KMS-11 (cell line): ENCODE results near the gene ABHD8.

Experiments used
- H2AFZ ChIP-seq: fragments of 200-600 bp; sonication (generic); 2 replicates; pipeline ENCODE4 v1.6.1; 2016; ENCODE audit warnings: antibody characterized with exemption, mixed run types, low read depth
- H3K27ac ChIP-seq: fragments of 200-600 bp; sonication (generic); 2 replicates; pipeline ENCODE4 v1.6.1; 2016; ENCODE audit warnings: mild to moderate bottlenecking, mixed run types
- H3K27me3 ChIP-seq: fragments of 200-600 bp; sonication (generic); 2 replicates; pipeline ENCODE4 v1.6.1; 2017; ENCODE audit warnings: mild to moderate bottlenecking, low read depth, mixed run types, moderate library complexity; ENCODE audit not compliant: insufficient read depth
- H3K36me3 ChIP-seq: fragments of 200-600 bp; sonication (generic); 2 replicates; pipeline ENCODE4 v1.6.1; 2017; ENCODE audit warnings: mild to moderate bottlenecking, mixed run types; ENCODE audit not compliant: insufficient read depth
- H3K4me1 ChIP-seq: fragments of 200-600 bp; sonication (generic); 2 replicates; pipeline ENCODE4 v1.6.1; 2016; ENCODE audit warnings: mild to moderate bottlenecking, low read depth, mixed run types; ENCODE audit not compliant: poor library complexity, severe bottlenecking
- H3K4me2 ChIP-seq: fragments of 200-600 bp; sonication (generic); 2 replicates; pipeline ENCODE4 v1.7.0; 2016; ENCODE audit warnings: mild to moderate bottlenecking, mixed run types
- H3K4me3 ChIP-seq: fragments of 200-600 bp; sonication (generic); IDR thresholded peaks from 2 replicates; pipeline ENCODE4 v1.6.1; 2017; ENCODE audit warnings: low read depth, low read length, mixed read lengths; ENCODE audit not compliant: insufficient read depth
- H3K79me2 ChIP-seq: fragments of 200-600 bp; sonication (generic); 2 replicates; pipeline ENCODE4 v1.6.1; 2016; ENCODE audit warnings: low read depth, mixed run types; ENCODE audit not compliant: insufficient read depth
- H3K9ac ChIP-seq: fragments of 200-600 bp; sonication (generic); 2 replicates; pipeline ENCODE4 v1.6.1; 2016; ENCODE audit warnings: mild to moderate bottlenecking, mixed run types
- H4K20me1 ChIP-seq: fragments of 200-600 bp; sonication (generic); 2 replicates; pipeline ENCODE4 v1.6.1; 2016; ENCODE audit warnings: mild to moderate bottlenecking, mixed run types; ENCODE audit not compliant: insufficient read depth
- TF ChIP-seq, protein P1 (sequence below): fragments of 200-600 bp; sonication (generic); conservative IDR thresholded peaks from 2 replicates; pipeline ENCODE4 v1.6.1; 2017; ENCODE audit warnings: low read depth, mild to moderate bottlenecking, antibody characterized with exemption, low read length, moderate library complexity, mixed read lengths

ABHD8 gene

DNA sequence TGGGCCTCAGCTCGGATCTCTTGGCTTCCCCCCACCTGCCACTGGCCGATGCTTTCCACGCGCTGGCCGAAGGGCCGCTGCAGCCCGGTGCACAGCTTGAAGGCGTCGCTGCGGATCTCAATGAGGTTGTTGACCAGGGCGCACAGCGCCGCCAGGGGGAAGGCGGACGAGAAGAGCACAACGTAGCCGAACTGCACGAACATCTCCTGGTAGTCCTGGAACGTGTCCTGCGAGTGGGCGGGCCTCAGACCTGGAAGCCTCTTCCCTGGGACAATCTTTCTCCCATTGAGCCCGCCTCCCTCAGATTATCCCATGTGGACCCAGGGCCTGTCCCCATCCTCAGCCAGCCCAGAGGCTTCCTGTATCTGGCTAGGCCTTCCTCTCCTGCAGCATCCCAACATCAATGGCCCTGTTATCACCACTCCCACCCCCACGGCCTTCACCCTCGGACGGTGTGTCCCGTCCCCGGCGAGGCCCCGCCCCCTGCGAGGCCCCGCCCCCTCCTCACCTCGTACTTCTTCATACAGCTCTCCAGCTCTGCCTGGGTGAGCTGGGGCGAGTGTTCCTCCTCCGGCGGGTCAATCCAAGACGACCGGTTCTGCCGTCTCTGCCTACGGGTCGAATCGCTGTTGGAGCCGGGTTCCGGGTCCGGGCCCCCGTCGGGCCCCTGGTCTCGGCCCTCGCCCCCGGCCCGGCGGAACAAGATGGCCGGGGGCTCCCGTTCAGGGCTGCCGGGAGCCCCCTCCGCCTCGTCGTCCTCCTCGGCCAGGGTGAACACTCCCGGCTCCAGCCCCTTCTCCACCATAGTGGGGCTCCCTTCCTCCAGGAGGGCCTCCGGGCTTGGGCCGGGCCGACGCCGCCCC is 24.7 kb upstream of the ABHD8 start:
- peaks cover 3% of the 10 kb centered on the region for H3K4me1 ChIP-seq
- H3K9ac ChIP-seq = no peak overlapping the region
- no peaks in the 10 kb centered on the region for H3K27me3 ChIP-seq
- no peaks in the 10 kb centered on the region for H3K36me3 ChIP-seq
- H3K27ac ChIP-seq = no peak overlapping the region
- H3K4me3 ChIP-seq = no peak overlapping the region
- no peak overlapping the region for H2AFZ ChIP-seq
- H4K20me1 ChIP-seq = no peaks in the 10 kb centered on the region
- H3K4me2 ChIP-seq = no peak overlapping the region
- no peaks in the 10 kb centered on the region for H3K79me2 ChIP-seq
- TF ChIP-seq, protein P1, sequence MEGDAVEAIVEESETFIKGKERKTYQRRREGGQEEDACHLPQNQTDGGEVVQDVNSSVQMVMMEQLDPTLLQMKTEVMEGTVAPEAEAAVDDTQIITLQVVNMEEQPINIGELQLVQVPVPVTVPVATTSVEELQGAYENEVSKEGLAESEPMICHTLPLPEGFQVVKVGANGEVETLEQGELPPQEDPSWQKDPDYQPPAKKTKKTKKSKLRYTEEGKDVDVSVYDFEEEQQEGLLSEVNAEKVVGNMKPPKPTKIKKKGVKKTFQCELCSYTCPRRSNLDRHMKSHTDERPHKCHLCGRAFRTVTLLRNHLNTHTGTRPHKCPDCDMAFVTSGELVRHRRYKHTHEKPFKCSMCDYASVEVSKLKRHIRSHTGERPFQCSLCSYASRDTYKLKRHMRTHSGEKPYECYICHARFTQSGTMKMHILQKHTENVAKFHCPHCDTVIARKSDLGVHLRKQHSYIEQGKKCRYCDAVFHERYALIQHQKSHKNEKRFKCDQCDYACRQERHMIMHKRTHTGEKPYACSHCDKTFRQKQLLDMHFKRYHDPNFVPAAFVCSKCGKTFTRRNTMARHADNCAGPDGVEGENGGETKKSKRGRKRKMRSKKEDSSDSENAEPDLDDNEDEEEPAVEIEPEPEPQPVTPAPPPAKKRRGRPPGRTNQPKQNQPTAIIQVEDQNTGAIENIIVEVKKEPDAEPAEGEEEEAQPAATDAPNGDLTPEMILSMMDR = no peak

DNA sequence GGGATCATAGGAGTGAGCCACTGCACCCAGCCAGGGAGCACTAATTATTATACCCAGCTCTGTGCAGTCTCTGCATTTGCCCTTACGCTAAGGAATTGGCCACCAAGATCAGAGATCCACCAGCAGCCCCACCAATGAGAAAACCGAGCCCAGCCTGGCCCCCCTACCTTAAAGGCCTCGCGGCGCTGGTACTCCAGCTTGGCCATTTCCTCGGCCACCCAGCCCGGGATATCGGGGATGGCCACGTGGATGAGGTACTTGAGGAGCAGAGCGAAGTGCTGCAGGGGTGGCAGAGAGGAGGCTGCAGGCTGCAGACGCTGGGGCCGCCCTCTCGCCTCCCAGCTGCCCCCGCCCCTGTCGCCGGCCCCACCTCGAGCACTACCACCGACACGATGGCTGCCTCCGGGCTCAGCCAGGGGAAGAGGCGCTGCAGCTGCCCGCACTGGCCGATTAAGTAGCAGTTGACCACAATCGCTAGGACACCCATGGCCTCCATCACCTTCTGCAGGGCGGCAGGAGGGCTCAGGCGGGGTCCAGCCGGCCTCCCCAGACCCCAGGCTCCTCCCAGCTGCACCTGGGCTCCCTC is 23.9 kb upstream of the ABHD8 start:
- Histone ChIP-seq H3K9ac (no peak overlapping the region), H3K4me2 (no peak overlapping the region), H3K27ac (no peak overlapping the region), H4K20me1 (no peaks in the 10 kb centered on the region), H3K36me3 (no peaks in the 10 kb centered on the region), H3K79me2 (no peaks in the 10 kb centered on the region), H2AFZ (no peak overlapping the region), H3K4me3 (no peak overlapping the region), H3K4me1 (no peaks in the 10 kb centered on the region), H3K27me3 (no peaks in the 10 kb centered on the region)
- TF ChIP-seq, protein P1 = no peak

DNA sequence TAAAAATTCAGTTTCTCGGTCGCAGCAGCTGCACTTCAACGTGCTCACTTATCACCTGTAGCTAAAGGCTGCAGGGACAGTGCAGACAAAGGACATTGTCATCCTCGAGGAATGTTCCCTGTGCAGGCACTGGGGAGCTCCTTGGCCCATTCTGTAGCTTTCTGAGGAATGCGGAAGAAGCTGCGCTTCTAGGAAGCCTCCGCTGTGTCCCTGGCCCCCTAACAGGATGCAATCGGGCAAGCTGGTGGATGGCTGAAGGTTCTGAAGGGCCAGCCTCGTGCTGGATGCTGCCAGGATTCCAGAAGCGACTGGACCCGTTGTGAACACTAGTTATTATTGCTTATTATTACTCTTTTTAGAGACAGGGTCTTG is 23.4 kb upstream of the ABHD8 start:
- no peaks in the 10 kb centered on the region for H3K4me1 ChIP-seq
- H2AFZ ChIP-seq = no peak overlapping the region
- no peaks in the 10 kb centered on the region for H3K36me3 ChIP-seq
- TF ChIP-seq, protein P1 = no peak
- H3K27me3 ChIP-seq = no peaks in the 10 kb centered on the region
- no peak overlapping the region for H3K4me2 ChIP-seq
- H3K79me2 ChIP-seq = no peaks in the 10 kb centered on the region
- no peaks in the 10 kb centered on the region for H4K20me1 ChIP-seq
- no peak overlapping the region for H3K4me3 ChIP-seq
- no peak overlapping the region for H3K9ac ChIP-seq
- no peak overlapping the region for H3K27ac ChIP-seq

DNA sequence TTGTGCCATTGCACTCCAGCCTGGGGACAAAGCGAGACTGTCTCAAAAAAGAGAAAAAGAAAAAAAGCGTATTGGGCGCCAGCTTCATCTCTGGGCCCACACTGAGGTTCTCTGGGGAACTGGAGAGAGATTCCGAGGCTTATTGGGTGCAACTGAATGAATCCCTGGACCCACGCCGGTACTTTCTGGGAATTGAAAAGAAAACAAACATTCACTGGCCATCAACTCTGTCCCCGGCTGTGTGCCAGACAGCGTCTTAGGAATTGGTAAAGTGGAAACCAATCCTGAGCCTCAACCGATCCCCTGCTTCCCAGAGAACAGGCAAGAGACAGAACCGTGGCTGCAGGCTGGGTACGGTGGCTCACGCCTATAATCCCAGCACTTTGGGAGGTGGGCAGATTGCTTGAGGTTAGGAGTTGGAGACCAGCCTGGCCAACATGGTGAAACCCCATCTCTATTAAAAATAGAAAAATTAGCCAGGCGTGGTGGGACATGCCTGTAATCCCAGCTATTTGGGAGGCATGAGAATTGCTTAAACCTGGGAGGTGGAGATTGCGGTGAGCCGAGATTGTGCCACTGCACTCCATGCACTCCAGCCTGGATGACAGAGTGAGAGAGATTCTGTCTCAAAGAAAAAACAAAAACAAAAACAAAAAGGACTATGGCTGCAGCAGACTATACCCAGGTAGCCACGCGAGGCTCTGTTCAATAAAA is 22.8 kb upstream of the ABHD8 start:
- no peaks in the 10 kb centered on the region for H3K79me2 ChIP-seq
- TF ChIP-seq, protein P1 = no peak
- no peak overlapping the region for H3K4me3 ChIP-seq
- no peaks in the 10 kb centered on the region for H3K4me1 ChIP-seq
- no peak overlapping the region for H2AFZ ChIP-seq
- H3K9ac ChIP-seq = no peak overlapping the region
- no peaks in the 10 kb centered on the region for H4K20me1 ChIP-seq
- no peak overlapping the region for H3K27ac ChIP-seq
- H3K27me3 ChIP-seq = no peaks in the 10 kb centered on the region
- H3K4me2 ChIP-seq = no peak overlapping the region
- no peaks in the 10 kb centered on the region for H3K36me3 ChIP-seq
